Motor neuron (in vitro differentiated cells): ENCODE results near the gene GTF2IRD2. TPM values are rescaled to one million over a fixed set of nuclear protein-coding genes. Genes with fewer than 3 reads are reported as not detected.
"Not testable (repeated sequence)": the region's sequence is repeated elsewhere in the genome, so short reads cannot be mapped to it uniquely, and the experiment has no call there.

Experiments
- ATAC-seq, 8 experiments: fragments of 200-7000 bp; cut with Tn5 transposase; replicated peaks in 6 of 8; 2 replicates each; pipeline ENCODE4 v1.8.0; 2021; ENCODE audit warnings: mild to moderate bottlenecking in 8 of 8, moderate library complexity in 8 of 8
- H3K27ac ChIP-seq, 2 donors: fragments of 250-450 bp; sonication (Bioruptor Pico); 2 replicates each; pipeline ENCODE4 v1.9.0; 2021; ENCODE audit warnings: antibody characterized with exemption in 2 of 2, mild to moderate bottlenecking in 2 of 2, moderate library complexity in 1 of 2
- H3K4me1 ChIP-seq, 2 donors: fragments of 250-450 bp; sonication (Bioruptor Pico); replicated peaks in 1 of 2; 2 replicates each; pipeline ENCODE4 v1.6.1; 2021; ENCODE audit warnings: antibody characterized with exemption in 2 of 2, mild to moderate bottlenecking in 2 of 2, moderate library complexity in 1 of 2
- H3K4me3 ChIP-seq, 5 donors: fragments of 250-450 bp; sonication (Bioruptor Pico); 2 replicates each; pipeline ENCODE4 v1.9.0; 2021; ENCODE audit warnings: antibody characterized with exemption in 5 of 5, mild to moderate bottlenecking in 5 of 5, moderate library complexity in 4 of 5
- WGBS, 10 experiments: fragments of 450-650 bp; shearing (Covaris generic); methylation state at CpG; one replicate each; pipeline ENCODE4 v1.0.0; 2022; 5-methylcytosine and 5-hydroxymethylcytosine counted together
- in situ Hi-C, 9 experiments: fragments of 400-800 bp; cut with MboI; loops; one replicate each; pipeline ENCODE4 v1.15.0; 2021; ENCODE audit warnings: low sequenced_read_pairs in 9 of 9, low pct_unique_long_range_greater_than_20kb in 2 of 9; ENCODE audit not compliant: unreplicated experiment in 9 of 9
- total RNA-seq, 8 experiments: library from RNA; unstranded; fragments of 300-600 nt; gene quantifications; 2 replicates each; pipeline versions ENCODE4 v1.2.3 to v1.2.4, GENCODE V29; 2022

Gene GTF2IRD2
- total RNA-seq, 8 experiments from 2014 or later: 7.8 to 19.4 (median 11.8) TPM

- H3K4me1 ChIP-seq, H3K27ac ChIP-seq, H3K4me3 ChIP-seq, in situ Hi-C loops, ATAC-seq: not testable (repeated sequence)
- no CpG with 5 or more reads among the region's 6 CpGs for WGBS, 10 experiments
Observed at GRCh38 chr7:74772093-74772492, 79.3 kb downstream of the GTF2IRD2 start.

- H3K4me3 ChIP-seq, H3K4me1 ChIP-seq, ATAC-seq, H3K27ac ChIP-seq, in situ Hi-C loops: not testable (repeated sequence)
- no CpG with 5 or more reads among the region's 7 CpGs for WGBS, 10 experiments
Observed at GRCh38 chr7:74770062-74770461, 81.3 kb downstream of the GTF2IRD2 start.

GRCh38 chr7:74766991-74767390, 84.4 kb downstream of the GTF2IRD2 start:
- H3K4me1 ChIP-seq, in situ Hi-C loops, H3K4me3 ChIP-seq, H3K27ac ChIP-seq: not testable (repeated sequence)
- no CpG with 5 or more reads among the region's 10 CpGs for WGBS, 10 experiments
- peak in 1 of 8 experiments; percentile 3 for ATAC-seq

- in situ Hi-C loops, H3K4me1 ChIP-seq, H3K27ac ChIP-seq, H3K4me3 ChIP-seq: not testable (repeated sequence)
- WGBS, 10 experiments: no CpG with 5 or more reads among the region's 7 CpGs
- peak; percentile 30 to 79 (median 46) for ATAC-seq
Observed at GRCh38 chr7:74766509-74766908, 84.9 kb downstream of the GTF2IRD2 start.

- peak in 1 of 8 experiments; percentile 4 for ATAC-seq
Observed at GRCh38 chr7:74765205-74765918, 86.0 kb downstream of the GTF2IRD2 start.

GRCh38 chr7:74758982-74759381, 92.4 kb downstream of the GTF2IRD2 start:
- H3K4me1 ChIP-seq, H3K27ac ChIP-seq, H3K4me3 ChIP-seq, in situ Hi-C loops: not testable (repeated sequence)
- no CpG with 5 or more reads among the region's 3 CpGs for WGBS, 10 experiments
- ATAC-seq: peak in 6 of 8 experiments; percentile 27 to 73 (median 46)

More at GRCh38 chr7:74765205-74765918, 86.0 kb downstream of the GTF2IRD2 start:
- H3K4me1 ChIP-seq, H3K27ac ChIP-seq, in situ Hi-C loops, H3K4me3 ChIP-seq: not testable (repeated sequence)
- WGBS, 10 experiments: no CpG with 5 or more reads among the region's 17 CpGs

GRCh38 chr7:74758268-74758667, 93.1 kb downstream of the GTF2IRD2 start:
- ATAC-seq: peak in 1 of 8 experiments; percentile 57
- H3K4me3 ChIP-seq, in situ Hi-C loops, H3K4me1 ChIP-seq, H3K27ac ChIP-seq: not testable (repeated sequence)
- no CpG with 5 or more reads among the region's 7 CpGs for WGBS, 10 experiments

- no CpG with 5 or more reads among the region's 5 CpGs for WGBS, 10 experiments
- ATAC-seq, in situ Hi-C loops, H3K4me3 ChIP-seq, H3K4me1 ChIP-seq, H3K27ac ChIP-seq: not testable (repeated sequence)
Observed at GRCh38 chr7:74756673-74757072, 94.7 kb downstream of the GTF2IRD2 start.

GRCh38 chr7:74753921-74754482, 97.4 kb downstream of the GTF2IRD2 start:
- H3K4me3 ChIP-seq, in situ Hi-C loops, H3K4me1 ChIP-seq, H3K27ac ChIP-seq, ATAC-seq: not testable (repeated sequence)
- WGBS, 10 experiments: no CpG with 5 or more reads among the region's 9 CpGs

Other genes starting within 250 kb of the GTF2IRD2 start
- gene GTF2I, start 193.9 kb downstream of the GTF2IRD2 start, total RNA-seq: 100 to 1,000 TPM in 7 of 8 experiments, 10 to 100 TPM in 1; 77.9 to 293 (median 117) TPM
- gene NCF1, start 77.6 kb downstream of the GTF2IRD2 start, total RNA-seq: 1 to 10 TPM in 2 of 8 experiments, under 1 TPM in 3, not detected in 3; 0.16 to 2.8 (median 0.83) TPM
- gene CASTOR2, start 113.1 kb upstream of the GTF2IRD2 start, total RNA-seq: 10 to 100 TPM in 6 of 8 experiments, 1 to 10 TPM in 2; 3.9 to 26.2 (median 14.4) TPM
- 10 to 100 TPM; 18.1 to 50.4 (median 37.7) TPM for gene RCC1L, start 222.2 kb upstream of the GTF2IRD2 start, total RNA-seq
- 10 to 100 TPM; 12.0 to 35.0 (median 22.1) TPM for gene GTF2IRD2B, start 241.0 kb upstream of the GTF2IRD2 start, total RNA-seq